GM19099 (cell line): Measurements from ENCODE around the gene TMEM269.

ENCODE experiments used
- POLR2A ChIP-seq: IDR thresholded peaks from 3 replicates; pipeline ENCODE4 v1.6.1; 2011; ENCODE audit warnings: low read depth; ENCODE audit not compliant: insufficient read length; ENCODE audit errors: extremely low read depth

The TMEM269 gene

GRCh38 chr1:42743317-42744147, 41.3 kb upstream of the TMEM269 start:
- TF ChIP-seq POLR2A, result no peak

DNA sequence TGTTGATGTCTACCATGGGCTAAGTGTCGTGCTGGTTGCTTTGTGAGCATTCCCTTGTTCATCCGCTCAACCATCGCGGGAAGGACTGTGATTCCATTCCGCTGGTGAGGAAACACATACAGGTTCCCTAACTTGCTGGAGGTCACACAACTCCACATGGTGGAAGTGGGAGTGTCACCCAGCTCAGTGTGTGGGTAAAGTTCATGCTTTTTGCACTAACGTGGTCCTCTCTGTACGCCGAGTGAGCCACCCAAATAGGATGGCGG, 40.7 kb upstream of the TMEM269 start:
- no peak for TF ChIP-seq POLR2A

DNA sequence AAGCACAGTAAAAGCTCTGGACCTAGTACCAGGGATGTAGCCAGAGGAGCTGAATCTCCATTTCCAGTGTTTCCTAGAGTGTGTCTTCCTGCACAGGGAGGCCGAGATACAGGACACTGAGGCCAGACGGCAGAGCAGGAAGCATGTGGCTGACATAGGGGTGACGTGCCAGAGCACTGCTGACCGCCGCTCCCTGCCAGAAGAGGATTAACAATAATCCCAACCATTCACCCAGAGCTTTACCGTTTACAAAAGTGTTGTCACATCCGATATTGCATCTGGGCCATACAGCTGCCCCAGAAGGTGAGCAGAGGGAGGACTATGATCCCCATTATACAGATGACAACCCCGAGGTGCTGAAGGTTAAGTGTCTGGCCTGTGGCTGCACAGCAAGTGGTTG, 38.9 kb upstream of the TMEM269 start:
- TF ChIP-seq POLR2A, result no peak

DNA sequence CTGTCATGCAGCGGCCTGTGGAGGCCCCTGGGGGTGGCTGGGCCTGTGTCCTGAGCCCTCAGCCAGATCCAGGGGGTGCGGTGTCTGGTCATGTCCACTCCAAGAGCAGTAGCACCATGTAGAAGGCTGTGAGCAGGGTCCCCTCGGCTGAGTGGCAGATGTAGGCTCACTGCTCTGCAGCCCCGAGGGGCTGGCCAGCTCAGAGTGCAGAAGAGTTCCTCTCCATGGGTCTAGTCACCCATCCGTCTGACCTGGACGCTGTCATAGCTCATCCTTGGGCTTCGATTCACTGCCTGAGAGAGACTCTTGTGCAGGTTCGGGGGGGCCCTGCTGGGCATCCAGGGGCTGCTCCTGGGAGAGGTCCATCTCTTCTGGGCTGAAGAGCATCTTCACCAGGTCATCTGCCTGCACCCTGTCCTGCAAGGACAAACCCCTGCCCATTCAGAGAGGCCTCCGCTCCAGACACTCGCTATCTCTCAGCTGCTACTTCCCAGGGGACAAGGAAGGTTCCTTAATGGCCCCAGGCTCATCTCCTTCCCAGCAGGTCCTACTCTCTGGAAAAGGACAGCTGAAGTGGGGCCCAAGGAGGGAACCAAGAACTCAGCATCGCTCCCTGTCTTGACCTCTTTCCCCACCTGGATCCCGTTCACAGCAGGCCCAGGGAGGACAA, 38.2 kb upstream of the TMEM269 start:
- no peak for TF ChIP-seq POLR2A

GRCh38 chr1:42747125-42747524, 37.7 kb upstream of the TMEM269 start:
- TF ChIP-seq POLR2A, result no peak

DNA sequence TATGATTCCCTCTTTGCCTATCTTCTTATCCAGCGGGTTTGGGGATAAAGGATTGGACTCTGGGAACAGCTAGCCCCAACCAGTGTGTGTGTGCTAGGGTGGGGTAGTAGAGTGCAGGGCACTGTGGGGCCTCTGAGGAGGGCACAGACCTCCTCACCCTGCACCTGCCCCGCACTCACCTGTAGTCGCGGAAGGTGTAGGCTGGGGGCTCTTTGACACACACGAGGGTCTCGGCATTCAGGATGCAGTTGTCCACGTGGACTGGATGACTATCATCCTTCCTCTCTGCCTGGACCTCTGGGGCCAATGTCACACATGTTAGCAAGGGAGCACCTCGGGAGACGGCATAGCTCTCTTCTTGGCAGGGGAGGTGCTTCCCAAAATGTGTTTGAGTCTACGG, 36.8 kb upstream of the TMEM269 start:
- TF ChIP-seq POLR2A, result no peak

DNA sequence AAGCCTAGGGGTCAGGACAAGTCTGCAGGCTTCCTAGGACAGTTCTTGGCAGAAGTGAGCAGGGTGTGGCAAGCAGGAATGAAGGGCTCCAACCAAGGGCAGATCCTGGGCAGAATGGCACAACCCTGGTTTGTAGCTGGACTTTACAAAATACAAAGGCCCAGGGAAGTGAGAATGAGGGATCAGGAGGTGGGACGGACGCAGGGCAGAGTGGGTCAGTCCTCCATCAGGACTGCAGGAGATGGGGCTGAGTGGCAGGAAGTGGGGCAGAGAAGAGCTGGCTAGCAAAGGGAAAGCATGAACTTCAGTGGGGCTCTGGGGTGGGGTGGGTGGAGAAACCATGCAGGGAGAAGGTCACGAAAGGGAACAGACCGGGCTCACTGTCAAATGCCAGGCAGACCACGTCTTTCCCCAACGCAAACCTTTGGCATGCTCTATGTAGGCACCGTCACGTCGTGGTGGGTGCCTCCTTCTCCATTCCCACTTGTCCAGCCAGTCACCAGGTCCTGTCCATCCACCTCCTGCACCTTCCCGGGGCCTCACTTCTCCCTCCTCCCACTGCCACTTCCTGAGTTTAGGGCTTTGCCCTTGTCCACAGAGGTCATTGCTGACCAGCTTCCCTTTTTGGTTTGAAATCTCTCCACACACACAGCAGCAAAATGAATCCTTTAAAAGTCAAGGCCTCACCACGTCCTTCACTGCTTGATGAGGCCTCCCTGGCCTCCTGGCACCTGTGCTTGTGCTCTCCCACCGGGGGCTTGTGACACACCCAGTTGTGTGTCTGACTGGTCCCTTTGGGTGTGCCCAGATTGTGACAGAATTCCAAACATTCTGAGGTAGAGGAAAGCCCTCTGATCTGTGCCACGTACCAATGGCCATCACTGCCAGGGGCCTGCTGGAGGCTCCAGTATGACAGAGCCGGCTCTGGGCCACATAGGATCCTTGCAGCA, 36.1 kb upstream of the TMEM269 start:
- TF ChIP-seq POLR2A, result no peak

- no peak for TF ChIP-seq POLR2A
Observed at GRCh38 chr1:42750041-42750440, 34.8 kb upstream of the TMEM269 start.

DNA sequence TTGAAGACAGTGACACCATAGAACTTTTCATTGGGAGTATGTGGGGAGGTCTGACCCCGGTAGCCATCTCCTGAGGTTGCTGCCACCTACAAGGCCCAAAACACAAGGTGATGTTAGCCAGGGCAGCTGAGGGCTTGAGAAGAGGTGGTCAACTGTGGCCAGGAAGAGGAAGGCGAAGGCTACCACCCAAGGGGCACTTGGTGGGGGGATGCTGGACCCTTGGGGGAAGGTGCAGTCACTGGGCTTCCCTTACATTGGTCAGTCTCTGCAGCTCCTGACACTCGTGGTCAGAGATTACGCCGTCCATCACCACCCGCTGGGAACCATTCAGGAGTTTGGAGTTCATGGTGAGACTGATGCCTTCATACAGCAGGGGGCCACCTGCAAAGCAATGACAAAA, 32.5 kb upstream of the TMEM269 start:
- no peak for TF ChIP-seq POLR2A

- no peak for TF ChIP-seq POLR2A
Observed at GRCh38 chr1:42753070-42753469, 31.7 kb upstream of the TMEM269 start.

- TF ChIP-seq POLR2A, result no peak
Observed at GRCh38 chr1:42756956-42757891, 27.6 kb upstream of the TMEM269 start.

- TF ChIP-seq POLR2A, result no peak
Observed at GRCh38 chr1:42757892-42758275, 26.9 kb upstream of the TMEM269 start.

- no peak for TF ChIP-seq POLR2A
Observed at GRCh38 chr1:42758641-42759040, 26.1 kb upstream of the TMEM269 start.

- no peak for TF ChIP-seq POLR2A
Observed at GRCh38 chr1:42759114-42759513, 25.7 kb upstream of the TMEM269 start.
